Tibial nerve (tissue), 4 donors: ENCODE data around the gene CSNK1G2. TPM values are rescaled to one million over a fixed set of nuclear protein-coding genes. Genes with fewer than 3 reads are reported as not detected.

Experiments used
- DNase-seq, 2 donors: peaks; one replicate each; pipeline ENCODE4 v3.0.0-alpha.2; 2019; ENCODE audit warnings: low spot score in 2 of 2
- H3K27ac ChIP-seq, 4 donors: fragments of 200-600 bp; sonication (generic) in 3 of 4; one replicate each; pipeline ENCODE4 v1.5.1; 2017 to 2019; ENCODE audit warnings: mild to moderate bottlenecking in 1 of 4
- H3K27me3 ChIP-seq, 2 donors: fragments of 200-600 bp; sonication (generic) in 1 of 2; one replicate each; pipeline versions ENCODE4 v1.5.1 to v1.6.0; 2017 to 2019
- H3K36me3 ChIP-seq, 3 donors: fragments of 200-600 bp; sonication (generic); one replicate each; pipeline ENCODE4 v1.5.1; 2018 to 2019
- H3K4me1 ChIP-seq, 4 donors: fragments of 200-600 bp; sonication (generic) in 3 of 4; one replicate each; pipeline ENCODE4 v1.5.1; 2017 to 2019
- H3K4me3 ChIP-seq, 4 donors: fragments of 200-600 bp; sonication (generic) in 3 of 4; one replicate each; pipeline ENCODE4 v1.5.1; 2017 to 2019; ENCODE audit warnings: mild to moderate bottlenecking in 1 of 4, moderate library complexity in 1 of 4
- H3K9me3 ChIP-seq, 4 donors: fragments of 200-600 bp; sonication (generic) in 3 of 4; one replicate each; pipeline ENCODE4 v1.5.1; 2017 to 2019
- EP300 ChIP-seq, 2 donors: sonication (generic); formaldehyde crosslinking; IDR thresholded peaks; one replicate each; pipeline ENCODE4 v1.6.1; 2017; ENCODE audit warnings: antibody characterized with exemption in 2 of 2, mild to moderate bottlenecking in 1 of 2
- POLR2A ChIP-seq, 2 donors: fragments of 450-650 bp; IDR thresholded peaks; one replicate each; pipeline ENCODE4 v1.6.1; 2017; ENCODE audit warnings: antibody characterized with exemption in 2 of 2, mild to moderate bottlenecking in 2 of 2, moderate library complexity in 2 of 2
- WGBS, 2 donors: methylation state at CpG; one replicate each; pipeline ENCODE4 v1.1.5; 2018; 5-methylcytosine and 5-hydroxymethylcytosine counted together
- total RNA-seq, 4 donors: library from RNA; depleted of rRNA; stranded (reverse); fragments of >200 nt; gene quantifications; one replicate each; pipeline ENCODE4 v1.1.0, GENCODE V29; 2016
- TF ChIP-seq, protein P1 (sequence below), 5 experiments: fragments of 200-600 bp in 3 of 5; fragments of 450-650 bp in 2 of 5; sonication (generic) in 3 of 5; IDR thresholded peaks; one replicate each; pipeline ENCODE4 v1.5.1; 2016 to 2019; ENCODE audit warnings: antibody characterized with exemption in 5 of 5, mild to moderate bottlenecking in 3 of 5, moderate library complexity in 2 of 5

The CSNK1G2 gene
- total RNA-seq, 4 donors from 2014 or later = 38.9 to 132 (median 55.6) TPM

DNA sequence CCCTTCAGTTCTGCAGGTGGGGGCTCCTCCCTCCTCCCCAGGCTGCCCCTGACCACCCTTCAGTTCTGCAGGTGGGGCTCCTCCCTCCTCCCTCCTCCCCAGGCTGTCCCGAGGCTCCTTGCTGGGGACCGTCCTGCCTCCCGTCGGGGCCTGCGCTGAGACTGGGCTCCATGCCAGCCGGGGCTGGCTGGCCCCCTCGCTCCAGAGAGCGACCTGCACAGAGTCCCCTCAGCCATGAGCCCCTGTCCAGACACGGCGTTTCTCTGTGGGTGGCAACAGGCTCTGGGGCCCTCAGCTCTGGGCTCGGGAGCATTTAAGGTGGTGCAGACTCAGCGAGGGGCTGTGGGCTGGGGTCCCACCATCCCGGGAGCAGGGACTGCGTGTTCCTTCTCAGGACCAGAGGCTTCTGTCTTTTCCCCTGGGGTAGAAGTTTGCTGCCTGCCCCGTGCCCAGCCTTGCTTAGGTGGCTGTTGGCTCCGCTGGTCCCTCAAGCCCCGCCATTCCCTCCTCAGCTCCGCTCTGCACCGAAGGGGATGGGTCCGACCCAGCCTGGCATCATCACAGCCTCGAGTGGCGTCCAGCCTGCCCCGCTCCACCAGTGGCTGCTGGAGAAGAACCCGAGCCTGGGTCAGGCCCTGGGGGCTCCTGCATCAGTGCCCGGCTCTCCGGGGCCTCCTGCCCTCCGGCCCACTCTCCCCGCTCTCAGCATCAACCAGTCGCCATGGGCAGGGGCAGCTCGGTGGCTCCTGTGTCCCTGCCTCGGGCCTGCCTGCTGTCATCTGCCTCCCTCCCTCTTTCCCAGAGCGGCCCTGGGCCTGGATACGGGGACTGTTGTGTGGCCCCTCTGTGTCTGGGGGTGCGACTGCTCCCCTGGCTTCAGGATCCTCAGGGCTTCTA is 27.6 kb downstream of the CSNK1G2 start:
- Histone ChIP-seq H3K27ac (no peak overlapping the region), H3K4me3 (no peak overlapping the region), H3K4me1 (peaks cover 0 to 4% (median 0%) of the 10 kb centered on the region in 4 donors), H3K36me3 (peaks cover 0 to 32% (median 0%) of the 10 kb centered on the region in 3 donors), H3K9me3 (no peaks in the 10 kb centered on the region), H3K27me3 (no peaks in the 10 kb centered on the region)
- no peak for DNase-seq
- TF ChIP-seq EP300 (IDR thresholded peaks at IDR 0.05) (no peak), POLR2A (IDR thresholded peaks at IDR 0.05) (no peak)
- TF ChIP-seq, protein P1, sequence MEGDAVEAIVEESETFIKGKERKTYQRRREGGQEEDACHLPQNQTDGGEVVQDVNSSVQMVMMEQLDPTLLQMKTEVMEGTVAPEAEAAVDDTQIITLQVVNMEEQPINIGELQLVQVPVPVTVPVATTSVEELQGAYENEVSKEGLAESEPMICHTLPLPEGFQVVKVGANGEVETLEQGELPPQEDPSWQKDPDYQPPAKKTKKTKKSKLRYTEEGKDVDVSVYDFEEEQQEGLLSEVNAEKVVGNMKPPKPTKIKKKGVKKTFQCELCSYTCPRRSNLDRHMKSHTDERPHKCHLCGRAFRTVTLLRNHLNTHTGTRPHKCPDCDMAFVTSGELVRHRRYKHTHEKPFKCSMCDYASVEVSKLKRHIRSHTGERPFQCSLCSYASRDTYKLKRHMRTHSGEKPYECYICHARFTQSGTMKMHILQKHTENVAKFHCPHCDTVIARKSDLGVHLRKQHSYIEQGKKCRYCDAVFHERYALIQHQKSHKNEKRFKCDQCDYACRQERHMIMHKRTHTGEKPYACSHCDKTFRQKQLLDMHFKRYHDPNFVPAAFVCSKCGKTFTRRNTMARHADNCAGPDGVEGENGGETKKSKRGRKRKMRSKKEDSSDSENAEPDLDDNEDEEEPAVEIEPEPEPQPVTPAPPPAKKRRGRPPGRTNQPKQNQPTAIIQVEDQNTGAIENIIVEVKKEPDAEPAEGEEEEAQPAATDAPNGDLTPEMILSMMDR (IDR thresholded peaks at IDR 0.05) = no peak
- WGBS, 2 donors = 68 to 70% methylated on average over 20 to 33 of the region's 34 CpGs

DNA sequence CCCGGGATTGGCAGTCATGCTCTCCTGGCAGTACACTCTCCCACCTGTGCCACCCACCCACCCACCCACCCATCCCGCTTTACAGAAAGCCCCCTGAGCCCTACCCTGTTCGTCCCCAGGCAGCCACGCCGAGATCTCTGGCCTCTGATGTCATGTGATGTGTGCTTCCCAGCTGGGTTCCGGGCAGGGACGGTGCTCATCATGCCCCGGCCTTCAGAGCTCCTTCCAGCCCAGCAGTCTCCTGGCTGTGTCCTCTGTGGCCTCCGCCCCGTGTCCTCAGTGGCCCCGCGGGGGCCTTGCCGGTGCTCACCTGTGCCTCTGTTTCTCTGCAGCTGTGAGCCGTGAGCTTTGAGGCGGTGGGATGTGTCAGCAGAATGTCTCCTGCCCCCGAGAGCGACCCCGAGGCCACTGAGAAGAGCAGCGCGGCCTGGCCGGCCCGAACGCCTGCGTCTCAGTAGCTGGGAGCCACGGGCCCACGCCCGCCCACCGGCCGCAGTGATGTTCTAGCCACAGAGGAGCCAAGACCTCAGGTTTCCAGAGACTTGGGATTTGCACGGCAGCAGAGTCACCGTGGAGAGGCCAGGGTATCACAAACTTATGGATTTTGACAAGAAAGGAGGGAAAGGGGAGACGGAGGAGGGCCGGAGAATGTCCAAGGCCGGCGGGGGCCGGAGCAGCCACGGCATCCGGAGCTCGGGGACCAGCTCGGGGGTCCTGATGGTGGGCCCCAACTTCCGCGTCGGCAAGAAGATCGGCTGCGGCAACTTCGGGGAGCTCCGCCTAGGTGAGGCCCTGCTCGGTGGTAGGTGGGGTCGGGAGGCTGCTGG is 28.4 kb downstream of the CSNK1G2 start:
- 91% methylated on average over 42 to 49 of the region's 49 CpGs for WGBS, 2 donors
- H3K27me3 ChIP-seq = no peaks in the 10 kb centered on the region
- H3K4me1 ChIP-seq = peaks cover 0 to 4% (median 0%) of the 10 kb centered on the region in 4 donors

DNA sequence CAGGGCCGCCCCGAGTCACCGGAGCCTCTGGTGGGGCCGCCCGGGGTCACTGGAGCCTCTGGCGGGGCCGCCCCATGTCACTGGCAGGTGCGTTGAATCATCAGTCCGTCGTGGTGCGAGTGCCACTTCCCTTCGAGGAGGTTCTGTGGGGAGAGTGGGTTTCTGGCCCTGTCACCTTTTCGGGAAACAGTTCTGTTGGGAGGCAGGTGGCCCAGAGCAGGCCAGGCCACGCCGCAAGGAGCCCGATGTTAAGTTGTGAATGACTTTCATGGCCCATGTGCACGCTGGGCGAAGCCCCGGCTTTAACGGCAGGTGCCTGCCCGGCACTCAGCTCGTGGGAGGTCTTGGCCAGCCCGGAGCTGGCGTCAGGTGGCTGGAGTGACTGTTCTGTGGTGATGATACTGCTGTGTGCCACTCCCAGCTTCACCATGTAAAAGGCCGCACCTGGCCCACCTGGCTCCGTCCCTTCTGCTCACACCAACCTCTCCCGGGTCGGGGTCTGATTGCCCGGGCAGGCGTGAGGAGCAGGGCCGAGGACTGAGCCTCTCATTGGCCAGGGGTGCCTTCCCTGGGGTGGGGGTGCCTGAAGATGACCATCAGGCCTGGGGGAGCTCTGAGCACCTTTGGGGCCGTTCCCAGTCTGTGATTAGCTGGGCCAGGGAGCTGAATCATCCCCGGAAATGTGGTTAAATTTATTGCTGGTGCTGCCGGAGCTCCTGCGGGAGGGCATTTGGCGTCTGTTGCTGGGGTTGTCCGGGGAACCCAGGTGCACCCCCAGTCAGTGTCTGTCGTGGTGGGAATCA is 29.2 kb downstream of the CSNK1G2 start:
- no peak for DNase-seq
- H3K9me3 ChIP-seq = no peaks in the 10 kb centered on the region
- H3K27ac ChIP-seq = no peak overlapping the region
- WGBS, 2 donors = 90 to 91% methylated on average over 18 to 36 of the region's 38 CpGs
- H3K4me1 ChIP-seq = peaks cover 0 to 4% (median 0%) of the 10 kb centered on the region in 4 donors
- peaks cover 0 to 41% (median 0%) of the 10 kb centered on the region in 3 donors for H3K36me3 ChIP-seq
- no peak overlapping the region for H3K4me3 ChIP-seq
- H3K27me3 ChIP-seq = no peaks in the 10 kb centered on the region
- no peak for TF ChIP-seq POLR2A (IDR thresholded peaks at IDR 0.05)
- TF ChIP-seq, protein P1 (IDR thresholded peaks at IDR 0.05) = no peak
- TF ChIP-seq EP300 (IDR thresholded peaks at IDR 0.05) = no peak

More for the DNA sequence above, 28.4 kb downstream of the CSNK1G2 start:
- TF ChIP-seq, protein P1 (IDR thresholded peaks at IDR 0.05) = no peak
- TF ChIP-seq POLR2A (IDR thresholded peaks at IDR 0.05) = no peak
- no peak for TF ChIP-seq EP300 (IDR thresholded peaks at IDR 0.05)
- Histone ChIP-seq H3K36me3 (peaks cover 0 to 33% (median 0%) of the 10 kb centered on the region in 3 donors), H3K4me3 (no peak overlapping the region), H3K9me3 (no peaks in the 10 kb centered on the region), H3K27ac (no peak overlapping the region)
- DNase-seq = no peak

DNA sequence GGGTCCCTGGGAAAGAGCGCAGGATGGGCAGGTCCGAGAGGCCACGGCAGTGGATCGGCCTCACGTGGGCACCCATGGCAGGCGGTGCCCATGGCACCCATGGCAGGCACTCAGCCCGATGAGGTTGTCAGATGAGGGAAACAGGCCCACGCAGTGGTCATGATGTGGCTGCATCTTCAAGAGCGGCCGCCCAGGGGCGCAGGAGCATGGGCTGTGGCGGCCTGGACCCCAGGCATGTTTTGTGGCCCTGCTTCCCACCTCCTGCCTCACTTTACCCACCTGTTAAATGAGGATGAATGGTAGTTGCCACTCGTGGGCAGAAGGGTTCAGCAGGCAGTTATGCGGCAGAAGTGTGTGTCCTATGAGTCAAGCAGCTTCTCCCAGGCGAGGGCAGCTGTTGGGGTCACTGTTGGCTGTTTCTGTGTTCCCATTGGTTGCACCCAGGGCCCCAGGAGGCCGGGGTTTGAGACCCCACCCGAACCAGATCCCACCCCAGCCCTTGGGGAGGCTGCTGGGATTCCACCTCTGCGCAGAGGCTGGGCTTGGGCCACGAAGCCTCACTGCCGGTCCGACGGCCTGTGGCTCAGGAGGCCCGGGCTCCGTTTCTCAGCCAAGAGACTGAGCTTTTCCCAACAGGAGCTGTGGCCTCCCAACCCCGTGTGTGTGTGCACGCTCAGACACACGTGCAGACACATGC is 30.0 kb downstream of the CSNK1G2 start:
- Histone ChIP-seq H3K27ac (no peak overlapping the region), H3K4me1 (peaks cover 0 to 4% (median 0%) of the 10 kb centered on the region in 4 donors), H3K9me3 (no peaks in the 10 kb centered on the region), H3K4me3 (no peak overlapping the region), H3K36me3 (peaks cover 0 to 49% (median 0%) of the 10 kb centered on the region in 3 donors), H3K27me3 (no peaks in the 10 kb centered on the region)
- 82 to 90% methylated on average over 4 to 20 of the region's 27 CpGs for WGBS, 2 donors
- DNase-seq = no peak
- TF ChIP-seq, protein P1 (IDR thresholded peaks at IDR 0.05) = no peak
- TF ChIP-seq POLR2A (IDR thresholded peaks at IDR 0.05) (no peak), EP300 (IDR thresholded peaks at IDR 0.05) (no peak)
